SK-N-DZ (cell line): ENCODE data around the gene ALX1. TPM values are rescaled to one million over a fixed set of nuclear protein-coding genes. Genes with fewer than 3 reads are reported as not detected.

Experiments
- DNase-seq: peaks from one replicate; pipeline ENCODE4 v3.0.0-alpha.2; 2015; ENCODE audit warnings: low spot score
- polyA plus RNA-seq, 2 experiments: library from polyadenylated mRNA; depleted of rRNA; stranded (reverse); fragments of >200 nt; gene quantifications; 2 replicates each; pipeline ENCODE4 v1.2.3, GENCODE V29; 2014

Gene ALX1
- 9.2 and 12.8 TPM in 2 replicates for polyA plus RNA-seq (2014; cell fraction: cytosol; rRNA removed)
- 7.6 and 12.6 TPM in 2 replicates for polyA plus RNA-seq (2014; cell fraction: nucleus; rRNA removed)

- DNase-seq: peak; percentile 93
These were observed at the start of gene ALX1 for GRCh38 chr12:85280165-85280983. Gene ALX1, plus strand, starts transcription at chr12:85280220. Its CDS starts 42 bp downstream, at chr12:85280262.

- DNase-seq: no peak
These were observed 42.7 kb upstream of the ALX1 start for GRCh38 chr12:85237327-85237726.

- DNase-seq: peak; percentile 17
These were observed 35.5 kb upstream of the ALX1 start for GRCh38 chr12:85244561-85244960.

DNA sequence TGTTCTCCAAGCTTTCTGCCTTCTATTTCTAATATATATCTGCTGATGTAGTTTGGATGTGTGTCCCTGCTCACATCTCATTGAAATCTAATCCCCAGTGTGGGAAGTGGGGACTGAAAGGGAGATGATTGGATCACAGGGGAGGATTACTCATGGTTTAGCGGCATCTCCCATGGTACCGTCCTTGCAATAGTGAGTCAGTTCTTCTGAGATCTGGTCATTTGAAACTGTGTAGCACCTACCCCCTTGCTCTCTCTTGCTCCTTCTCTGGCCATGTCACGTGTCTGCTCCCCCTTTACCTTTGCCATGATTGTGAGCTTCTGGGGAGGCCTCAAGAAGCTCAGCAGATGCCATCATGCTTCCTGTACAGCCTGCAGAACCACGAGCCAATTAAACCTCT, 26.2 kb upstream of the ALX1 start:
- no peak for DNase-seq

DNA sequence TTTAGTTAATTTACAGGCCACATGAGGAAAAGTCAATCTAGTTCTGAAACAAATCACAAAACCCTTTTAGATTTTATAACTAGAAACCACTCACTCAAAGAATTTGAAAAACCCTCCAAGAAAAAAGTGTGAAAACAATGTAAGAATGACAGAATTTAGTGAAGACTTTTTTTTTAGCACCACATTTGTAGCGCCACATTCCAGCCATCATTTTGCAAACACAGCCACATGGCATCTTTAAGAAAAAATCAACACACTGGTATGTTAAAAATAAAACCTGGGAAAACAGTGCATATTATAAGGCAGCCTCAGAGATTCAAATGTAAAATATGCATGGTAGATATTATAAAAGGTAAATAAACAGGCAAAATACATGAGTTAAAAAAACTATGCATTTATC, 22.3 kb upstream of the ALX1 start:
- DNase-seq: no peak

DNA sequence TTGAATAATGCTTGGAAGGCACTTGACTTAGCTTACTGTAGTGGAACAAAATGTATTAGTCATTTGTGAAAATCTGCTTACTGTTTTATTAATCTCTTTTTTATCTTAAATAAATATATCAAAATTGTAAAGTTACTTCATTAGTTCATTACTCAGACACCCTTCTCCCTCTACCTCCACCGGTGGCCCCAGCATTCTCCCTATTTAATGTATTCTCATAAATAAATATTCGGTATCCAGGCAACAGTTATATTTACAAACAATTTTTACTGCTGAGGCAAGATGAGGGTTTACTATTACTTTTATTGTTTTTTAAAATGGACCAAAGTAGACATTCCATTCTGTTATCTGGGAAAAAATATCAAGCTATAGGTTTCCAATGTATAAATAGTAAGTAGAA, 19.6 kb upstream of the ALX1 start:
- DNase-seq: no peak

DNA sequence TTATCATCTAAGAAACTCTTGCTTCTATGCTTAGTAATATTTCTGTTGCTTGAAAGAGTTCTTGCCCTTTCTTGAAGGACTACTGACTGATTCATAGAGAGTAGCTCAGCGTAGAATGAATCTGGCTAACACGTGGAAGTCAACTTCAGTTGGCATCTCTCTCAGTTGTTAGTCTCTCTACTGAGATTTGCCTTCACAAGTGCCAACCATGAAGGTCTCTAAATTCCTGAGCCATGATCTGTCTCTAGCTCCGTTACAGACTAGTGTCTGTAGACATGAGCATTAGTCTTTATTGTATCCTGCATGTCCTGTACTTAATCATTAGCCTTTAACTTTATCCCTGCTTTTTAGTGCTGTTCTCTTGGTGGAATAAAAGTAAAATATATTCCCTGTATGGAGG, 19.1 kb upstream of the ALX1 start:
- no peak for DNase-seq

- DNase-seq: no peak
These were observed 13.7 kb upstream of the ALX1 start for GRCh38 chr12:85266356-85266755.

DNA sequence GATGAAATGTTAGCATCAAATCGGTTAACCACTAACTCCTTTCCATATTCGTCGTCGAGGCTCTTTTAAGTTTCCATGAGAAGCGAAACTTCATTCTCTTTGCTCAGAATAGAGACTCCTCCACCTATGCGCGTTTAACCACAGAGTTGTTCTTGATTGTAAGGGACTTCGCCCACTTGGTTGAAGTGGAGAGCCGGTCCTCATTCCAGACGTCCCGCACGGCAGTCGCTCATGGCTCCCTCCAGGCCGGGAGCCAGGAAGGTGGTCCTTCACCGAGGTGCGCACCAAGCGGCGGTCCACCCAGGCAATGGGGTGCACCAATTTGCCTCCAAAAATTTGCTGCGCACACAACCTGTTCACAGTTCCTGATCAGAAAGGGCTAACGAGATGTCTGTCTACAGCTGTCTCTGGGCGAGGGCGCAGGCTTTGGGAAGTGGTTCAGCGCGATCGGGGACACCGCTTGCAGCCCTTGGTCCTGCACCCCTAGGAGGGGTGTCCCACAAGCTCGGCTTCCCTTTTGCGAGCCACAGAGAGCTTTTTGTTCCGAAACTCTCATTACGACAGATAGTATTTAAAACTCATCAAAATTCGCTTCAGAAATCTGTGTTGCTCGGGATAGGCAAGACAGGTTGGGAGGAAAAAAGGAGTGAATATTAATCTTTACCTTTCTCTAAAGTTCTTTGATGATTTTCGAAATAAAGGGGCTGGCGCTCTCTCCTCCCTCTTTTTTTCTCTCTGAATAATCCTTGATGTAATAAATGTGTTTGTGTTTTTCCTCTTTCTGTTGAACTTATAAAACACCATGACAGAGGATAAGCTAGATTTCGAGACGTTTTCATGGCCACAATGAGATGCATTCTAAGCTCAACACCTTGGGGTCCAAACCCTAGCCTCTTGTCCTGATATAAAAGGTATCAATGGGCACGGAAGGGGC, 6.4 kb upstream of the ALX1 start:
- DNase-seq: no peak

DNA sequence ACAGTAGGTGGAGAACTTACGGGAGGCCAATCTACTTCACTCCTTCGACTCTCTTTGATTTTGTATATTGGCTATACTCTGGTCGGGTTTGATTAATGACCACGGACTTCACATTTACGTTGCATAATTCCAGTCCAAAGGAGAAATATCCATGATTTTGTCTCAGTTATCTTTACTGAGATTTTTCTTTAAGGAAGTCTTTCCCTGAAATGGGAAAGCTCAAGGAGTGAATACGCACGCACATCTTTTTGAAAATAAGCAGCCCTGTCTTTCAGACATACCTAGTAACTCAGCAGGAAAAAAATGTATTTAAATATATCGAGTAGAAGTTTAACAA, 5.7 kb upstream of the ALX1 start:
- DNase-seq: no peak

DNA sequence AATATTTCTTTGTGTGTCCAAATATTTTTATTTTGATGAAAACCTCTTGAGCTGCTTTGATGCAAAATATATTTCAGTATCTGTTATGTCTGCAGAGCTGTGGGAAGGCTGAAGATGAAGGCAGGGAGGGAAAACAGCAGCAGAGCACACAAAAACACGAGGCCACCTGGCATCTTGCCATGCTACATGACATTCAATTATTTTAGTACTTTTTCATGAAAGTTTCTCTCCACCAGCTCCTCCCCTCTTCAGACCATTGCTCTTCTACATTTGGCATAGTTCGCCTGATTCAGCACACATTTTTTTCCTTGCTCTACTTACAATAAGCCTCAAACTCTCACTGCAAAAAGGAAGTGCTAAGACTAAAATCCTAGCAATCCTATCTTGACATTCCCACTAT, 4.6 kb upstream of the ALX1 start:
- DNase-seq: no peak

- DNase-seq: no peak
These were observed 2.8 kb upstream of the ALX1 start for GRCh38 chr12:85277191-85277590.

- no peak for DNase-seq
These were observed 2.0 kb upstream of the ALX1 start for GRCh38 chr12:85277900-85278597.

DNA sequence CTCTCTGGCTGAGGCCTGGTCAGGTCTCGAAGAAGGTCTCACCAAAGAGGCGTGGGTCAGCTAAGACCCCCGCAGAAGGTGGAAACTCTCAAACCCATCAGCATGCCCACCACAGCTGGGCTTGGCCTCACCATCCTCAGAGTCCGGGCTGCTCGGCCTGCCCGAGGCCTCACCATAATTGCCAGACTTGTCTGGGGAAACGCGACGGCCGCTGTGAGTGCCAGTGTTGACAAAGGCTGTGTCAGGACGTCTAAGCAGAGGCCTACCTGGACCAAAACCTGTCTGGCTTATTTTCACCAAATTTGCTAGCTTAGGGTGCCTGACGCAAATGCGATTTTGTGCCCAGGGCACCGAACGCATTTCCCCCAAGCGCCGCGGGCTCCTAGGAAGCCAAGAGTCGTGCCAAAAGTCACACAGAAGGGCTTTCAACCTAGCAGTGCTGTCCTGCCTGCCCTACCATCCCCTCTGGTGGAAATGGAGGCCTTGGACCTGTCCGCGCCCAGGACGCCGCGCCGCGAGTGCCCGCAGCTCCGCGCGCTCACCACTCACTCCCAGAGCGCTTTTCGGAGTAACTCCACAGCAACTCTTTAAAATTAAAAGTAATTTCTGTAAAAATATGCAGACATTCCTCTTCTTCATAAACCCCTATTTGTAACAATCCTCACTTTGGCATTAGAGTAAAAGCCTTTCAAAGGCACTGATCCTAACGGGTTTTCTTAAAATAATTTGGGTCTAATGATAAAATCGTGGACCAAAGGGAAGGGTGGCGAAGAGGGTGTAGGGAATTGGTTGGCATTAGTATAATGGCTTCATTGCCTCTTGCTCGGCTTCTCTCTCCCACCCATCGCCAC, 1.2 kb upstream of the ALX1 start:
- no peak for DNase-seq

DNA sequence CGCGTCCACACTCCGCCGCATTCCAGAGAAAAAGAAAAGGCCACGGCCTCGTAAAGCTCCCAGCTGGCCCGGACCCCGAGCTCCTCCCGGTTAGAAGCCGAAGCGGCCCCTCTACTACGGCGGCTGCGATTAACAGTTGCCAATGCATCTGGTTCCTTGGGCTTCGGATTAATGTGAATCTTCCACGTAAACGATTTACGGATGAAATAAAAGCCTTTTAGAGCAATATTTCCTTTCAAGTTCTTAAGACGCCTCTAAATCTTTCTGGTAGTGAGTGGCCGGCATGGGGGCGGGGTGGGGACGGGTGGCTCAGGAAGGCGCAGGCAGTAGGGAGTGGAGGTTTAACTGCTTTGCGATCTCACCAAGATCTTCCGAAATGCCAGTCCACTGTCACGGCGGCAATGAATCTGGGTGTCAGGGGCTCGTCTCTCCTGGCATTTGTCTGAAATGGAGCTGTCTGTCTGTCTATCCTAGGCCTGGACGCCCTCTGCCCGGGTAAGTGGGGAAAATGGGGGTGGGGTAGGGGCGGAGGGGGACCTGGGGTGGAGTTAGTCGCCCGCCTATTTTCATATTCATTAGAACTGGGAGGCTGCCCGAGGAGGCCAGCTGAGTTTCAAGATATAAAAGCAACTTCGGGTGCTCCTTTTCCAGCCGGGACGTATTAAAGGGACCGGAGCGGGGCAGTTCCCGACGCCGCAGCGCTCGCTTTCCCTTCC, 413 bp upstream of the ALX1 start:
- peak; percentile 46 for DNase-seq

GRCh38 chr12:85280984-85281630, 1.1 kb downstream of the ALX1 start:
- DNase-seq: no peak

DNA sequence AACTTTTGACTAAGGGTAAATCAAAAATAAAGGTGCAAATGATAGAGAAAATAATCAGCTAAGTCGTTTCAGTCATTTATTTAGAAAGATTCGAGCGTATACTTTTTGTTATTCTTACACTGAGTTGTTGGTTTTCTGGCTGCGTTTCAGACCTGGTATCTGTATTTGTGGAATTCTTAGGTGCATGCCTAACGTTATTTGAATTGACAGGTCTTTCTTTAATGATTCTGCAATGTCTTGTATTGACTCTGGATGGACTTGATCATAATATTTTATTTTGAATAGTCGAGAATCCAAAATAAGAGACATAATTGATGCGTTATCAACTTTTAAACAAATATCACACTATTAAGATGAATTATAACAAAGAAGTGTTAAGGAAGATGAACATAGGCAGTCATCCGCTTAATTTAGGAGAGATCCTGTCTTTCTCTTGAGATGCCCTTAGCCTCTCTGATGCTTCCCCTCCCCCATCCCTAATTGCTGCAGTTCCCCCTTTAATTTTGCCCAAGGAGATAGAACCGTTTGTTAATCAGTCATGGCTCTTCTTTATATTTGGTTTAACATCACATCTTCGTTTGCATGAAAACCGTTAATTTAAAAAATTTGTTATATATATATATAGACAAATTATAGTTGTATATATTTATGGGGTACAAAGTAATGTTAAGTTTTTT, 1.8 kb downstream of the ALX1 start:
- DNase-seq: peak; percentile 15

- DNase-seq: peak; percentile 43
These were observed 3.5 kb downstream of the ALX1 start for GRCh38 chr12:85283560-85283959.

- no peak for DNase-seq
These were observed 16.3 kb downstream of the ALX1 start for GRCh38 chr12:85296362-85296761.
